Liver (tissue), 9 donors: ENCODE results near the gene PAXX. TPM values are rescaled to one million over a fixed set of nuclear protein-coding genes. Genes with fewer than 3 reads are reported as not detected.

Experiments
- DNase-seq: peaks from one replicate; pipeline ENCODE4 v3.0.0-alpha.2; 2017; ENCODE audit warnings: low spot score
- H3K27ac ChIP-seq, 2 donors: one replicate each; pipeline ENCODE4 v1.7.0; 2013; ENCODE audit warnings: inconsistent platforms in 2 of 2, low read length in 2 of 2, control low read depth in 1 of 2, low read depth in 1 of 2, mild to moderate bottlenecking in 1 of 2
- H3K27me3 ChIP-seq, 4 donors: one replicate each; pipeline versions ENCODE4 v1.6.1 to v1.7.0; 2013; ENCODE audit warnings: low read length in 3 of 4, inconsistent platforms in 1 of 4, mild to moderate bottlenecking in 1 of 4, moderate library complexity in 1 of 4; ENCODE audit not compliant: control insufficient read depth in 4 of 4, insufficient read depth in 4 of 4
- H3K36me3 ChIP-seq, 4 donors: one replicate each; pipeline versions ENCODE4 v1.6.1 to v1.7.0; 2013; ENCODE audit warnings: low read length in 3 of 4, mild to moderate bottlenecking in 3 of 4, low read depth in 1 of 4, moderate library complexity in 1 of 4; ENCODE audit not compliant: control insufficient read depth in 4 of 4, insufficient read depth in 3 of 4
- H3K4me1 ChIP-seq, 4 donors: one replicate each; pipeline versions ENCODE4 v1.6.1 to v1.7.0; 2013; ENCODE audit warnings: low read length in 3 of 4, mild to moderate bottlenecking in 3 of 4, moderate library complexity in 1 of 4; ENCODE audit not compliant: control insufficient read depth in 4 of 4, insufficient read depth in 4 of 4
- H3K4me3 ChIP-seq, 3 donors: one replicate each; pipeline versions ENCODE4 v1.6.1 to v1.7.0; 2013; ENCODE audit warnings: low read length in 3 of 3, control low read depth in 1 of 3, low read depth in 1 of 3, mild to moderate bottlenecking in 1 of 3
- H3K9ac ChIP-seq, 2 donors: one replicate each; pipeline ENCODE4 v1.7.0; 2013; ENCODE audit warnings: low read length in 2 of 2, mild to moderate bottlenecking in 2 of 2, moderate library complexity in 2 of 2, control low read depth in 1 of 2, low read depth in 1 of 2
- H3K9me3 ChIP-seq, 4 donors: one replicate each; pipeline versions ENCODE4 v1.6.1 to v1.7.0; 2013; ENCODE audit warnings: low read length in 3 of 4; ENCODE audit not compliant: control insufficient read depth in 4 of 4
- ATF3 ChIP-seq: IDR thresholded peaks from 2 replicates; pipeline ENCODE4 v1.6.1; 2016; ENCODE audit warnings: antibody characterized with exemption
- CTCF ChIP-seq: fragments of 150-350 bp; IDR thresholded peaks from 2 replicates; pipeline ENCODE4 v1.5.1; 2017; ENCODE audit warnings: improper control_type of control experiment, low read depth, low read length; ENCODE audit not compliant: missing input control
- EGR1 ChIP-seq, 2 donors: IDR thresholded peaks; 2 replicates each; pipeline ENCODE4 v1.6.1; 2016 to 2018; ENCODE audit warnings: antibody characterized with exemption in 2 of 2, low read depth in 2 of 2
- FOXA1 ChIP-seq: IDR thresholded peaks from 2 replicates; pipeline ENCODE4 v1.6.1; 2016; ENCODE audit warnings: antibody characterized with exemption
- FOXA2 ChIP-seq: IDR thresholded peaks from 2 replicates; pipeline ENCODE4 v1.6.1; 2016; ENCODE audit warnings: antibody characterized with exemption
- GABPA ChIP-seq, 2 donors: IDR thresholded peaks in 1 of 2; conservative IDR thresholded peaks in 1 of 2; 2 replicates each; pipeline ENCODE4 v1.6.1; 2016; ENCODE audit warnings: antibody characterized with exemption in 2 of 2, mild to moderate bottlenecking in 1 of 2, moderate library complexity in 1 of 2
- HNF4A ChIP-seq, 2 donors: conservative IDR thresholded peaks; 2 replicates each; pipeline ENCODE4 v1.6.1; 2016; ENCODE audit warnings: antibody characterized with exemption in 2 of 2, mild to moderate bottlenecking in 2 of 2
- HNF4G ChIP-seq: IDR thresholded peaks from 2 replicates; pipeline ENCODE4 v1.6.1; 2016; ENCODE audit warnings: antibody characterized with exemption
- JUND ChIP-seq, 2 donors: IDR thresholded peaks; 2 replicates each; pipeline ENCODE4 v1.6.1; 2016; ENCODE audit warnings: antibody characterized with exemption in 2 of 2
- NR2F2 ChIP-seq: IDR thresholded peaks from 2 replicates; pipeline ENCODE4 v1.6.1; 2016; ENCODE audit warnings: antibody characterized with exemption
- RAD21 ChIP-seq, 2 donors: IDR thresholded peaks; 2 replicates each; pipeline ENCODE4 v1.6.1; 2016; ENCODE audit warnings: antibody characterized with exemption in 2 of 2, mild to moderate bottlenecking in 2 of 2
- REST ChIP-seq: IDR thresholded peaks from 2 replicates; pipeline ENCODE4 v1.6.1; 2016; ENCODE audit warnings: antibody characterized with exemption, mild to moderate bottlenecking
- RXRA ChIP-seq, 2 donors: IDR thresholded peaks; 2 replicates each; pipeline ENCODE4 v1.6.1; 2017 to 2018; ENCODE audit warnings: antibody characterized with exemption in 2 of 2, mild to moderate bottlenecking in 1 of 2
- SP1 ChIP-seq: IDR thresholded peaks from 2 replicates; pipeline ENCODE4 v1.6.1; 2018; ENCODE audit warnings: antibody characterized with exemption, mild to moderate bottlenecking
- TAF1 ChIP-seq: conservative IDR thresholded peaks from 2 replicates; pipeline ENCODE4 v1.6.1; 2016; ENCODE audit warnings: antibody characterized with exemption, mild to moderate bottlenecking
- YY1 ChIP-seq: IDR thresholded peaks from 2 replicates; pipeline ENCODE4 v1.6.1; 2016; ENCODE audit warnings: antibody characterized with exemption, mild to moderate bottlenecking
- ZBTB33 ChIP-seq: IDR thresholded peaks from 2 replicates; pipeline ENCODE4 v1.6.1; 2016; ENCODE audit warnings: antibody characterized with exemption
- WGBS: extraction: QIAGEN DNeasy Blood & Tissue Kit; methylation state at CpG from one replicate; pipeline ENCODE4 v1.1.7; 2013; 5-methylcytosine and 5-hydroxymethylcytosine counted together
- polyA plus RNA-seq, 2 donors: library from polyadenylated mRNA; stranded (reverse) in 1 of 2; unstranded in 1 of 2; fragments of 200-250 nt in 1 of 2; fragments of >200 nt in 1 of 2; fragmentation: Nextera tagmentation in 1 of 2; extraction: Ambion mirVana in 1 of 2; gene quantifications; one replicate each; pipeline versions ENCODE4 v1.2.1 to v1.2.3, GENCODE V29; 2013 to 2015
- total RNA-seq, 2 donors: library from RNA; depleted of rRNA; stranded (reverse); fragments of >200 nt; gene quantifications; one replicate each; pipeline ENCODE4 v1.2.3, GENCODE V29; 2014
- TF ChIP-seq, protein P1 (sequence below): IDR thresholded peaks from 2 replicates; pipeline ENCODE4 v1.6.1; 2016; ENCODE audit warnings: antibody characterized with exemption
- donor health status: healthy.
- donor health status: healthy.
- donor health status: healthy.
- donor health status: healthy.
- donor health status: healthy.

The PAXX gene
- total and polyA plus RNA-seq, 4 donors, result 7.3 to 34.1 (median 19.2) TPM

DNA sequence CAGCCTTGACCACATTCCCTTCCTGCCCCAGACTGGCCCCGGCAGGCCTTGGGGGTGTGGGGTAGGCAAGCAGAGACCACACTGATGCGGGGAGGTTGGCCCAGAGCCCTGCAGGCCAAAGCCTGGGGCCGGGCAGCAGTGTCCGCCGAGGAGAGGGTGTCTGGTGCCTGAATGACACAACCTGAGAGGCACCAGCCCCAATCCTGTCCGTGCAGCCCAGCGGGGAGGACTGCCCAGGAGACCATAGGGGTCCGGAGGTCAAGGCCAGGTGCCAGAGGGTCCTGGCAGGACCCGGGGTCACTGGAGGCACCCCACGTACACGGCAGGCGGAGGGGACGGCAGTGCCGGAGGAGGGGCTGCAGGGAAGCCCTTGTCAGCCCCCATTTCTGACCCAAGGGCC, 20.5 kb upstream of the PAXX start:
- Histone ChIP-seq H3K9me3 (no peaks in the 10 kb centered on the region), H3K4me3 (no peak overlapping the region), H3K27me3 (no peaks in the 10 kb centered on the region), H3K36me3 (no peaks in the 10 kb centered on the region), H3K4me1 (no peaks in the 10 kb centered on the region), H3K9ac (no peak overlapping the region), H3K27ac (no peak overlapping the region)
- WGBS, result 87% methylated on average over 14 of the region's 14 CpGs
- TF ChIP-seq YY1 (no peak), HNF4G (no peak), FOXA1 (no peak), TAF1 (no peak), GABPA (IDR thresholded peaks at IDR 0.05 in 1 of 2, conservative IDR thresholded peaks at IDR 0.05 in 1 of 2) (no peak), EGR1 (IDR thresholded peaks at IDR 0.05; ENCODE audit: low read depth in 2 of 2) (no peak), REST (no peak), NR2F2 (no peak), RAD21 (IDR thresholded peaks at IDR 0.05) (no peak), HNF4A (conservative IDR thresholded peaks at IDR 0.05) (no peak), CTCF (no peak), ZBTB33 (no peak), SP1 (no peak), FOXA2 (no peak), ATF3 (no peak), JUND (IDR thresholded peaks at IDR 0.05) (no peak)
- DNase-seq, result no peak

GRCh38 chr9:136972335-136972734, 19.9 kb upstream of the PAXX start:
- WGBS, result 78% methylated on average over 11 of the region's 11 CpGs
- Histone ChIP-seq H3K4me3 (no peak overlapping the region), H3K27ac (no peak overlapping the region), H3K27me3 (no peaks in the 10 kb centered on the region), H3K9ac (no peak overlapping the region), H3K36me3 (no peaks in the 10 kb centered on the region), H3K4me1 (no peaks in the 10 kb centered on the region), H3K9me3 (no peaks in the 10 kb centered on the region)
- TF ChIP-seq, protein P1, sequence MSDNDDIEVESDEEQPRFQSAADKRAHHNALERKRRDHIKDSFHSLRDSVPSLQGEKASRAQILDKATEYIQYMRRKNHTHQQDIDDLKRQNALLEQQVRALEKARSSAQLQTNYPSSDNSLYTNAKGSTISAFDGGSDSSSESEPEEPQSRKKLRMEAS, result no peak
- TF ChIP-seq NR2F2, result no peak
- no peak for TF ChIP-seq SP1
- no peak for TF ChIP-seq RXRA (IDR thresholded peaks at IDR 0.05)
- TF ChIP-seq TAF1, result no peak
- no peak for TF ChIP-seq REST
- TF ChIP-seq ATF3, result no peak
- TF ChIP-seq RAD21 (IDR thresholded peaks at IDR 0.05), result no peak
- TF ChIP-seq FOXA1, result no peak
- no peak for DNase-seq
